Measurements from ENCODE around the gene AREL1. TPM values are rescaled to one million over a fixed set of nuclear protein-coding genes. Genes with fewer than 3 reads are reported as not detected.

Gene AREL1
- total RNA-seq, 1 donor from 2014 or later: 44.4 TPM

GRCh38 chr14:74614508-74615495 is 98.1 kb downstream of the AREL1 start:
- no peak for DNase-seq (ENCODE audit: extremely low read depth, low read depth, low spot score)

GRCh38 chr14:74613211-74613914 is 99.5 kb downstream of the AREL1 start:
- DNase-seq (ENCODE audit: extremely low read depth, low read depth, low spot score): no peak

GRCh38 chr14:74612350-74613021 is 100.4 kb downstream of the AREL1 start:
- DNase-seq (ENCODE audit: extremely low read depth, low read depth, low spot score): no peak

- no peak for DNase-seq (ENCODE audit: extremely low read depth, low read depth, low spot score)
Observed at GRCh38 chr14:74611650-74612349, 101.1 kb downstream of the AREL1 start, which contains the start of gene LTBP2. LTBP2 (minus strand) TSS chr14:74612237; CDS start chr14:74611944, 293 bp downstream.

Other genes with a start within 250 kb of the AREL1 start
- 615 and 804 TPM in 2 replicates for gene NPC2, start 219.8 kb downstream of the AREL1 start, total RNA-seq
- 10.7 and 11.1 TPM in 2 replicates for gene ISCA2, start 219.3 kb downstream of the AREL1 start, total RNA-seq
- 251 and 261 TPM in 2 replicates for gene LTBP2, start 100.8 kb downstream of the AREL1 start, total RNA-seq
- gene FCF1, start 64 bp upstream of the AREL1 start, total RNA-seq: 33.1 and 36.5 TPM in 2 replicates
- gene YLPM1, start 50.2 kb upstream of the AREL1 start, total RNA-seq: 30.1 and 62.5 TPM in 2 replicates
- gene PROX2, start 163.1 kb upstream of the AREL1 start, total RNA-seq: not detected in 2 replicates
- 72.8 and 98.4 TPM in 2 replicates for gene DLST, start 168.8 kb upstream of the AREL1 start, total RNA-seq
- 18.6 and 25.7 TPM in 2 replicates for gene RPS6KL1, start 210.2 kb upstream of the AREL1 start, total RNA-seq
- 373 and 529 TPM in 2 replicates for gene PGF, start 242.5 kb upstream of the AREL1 start, total RNA-seq